Stomach (tissue), 4 donors: ENCODE data around the gene SLBP.

ENCODE experiments used
- POLR2A ChIP-seq, 4 donors: fragments of 450-650 bp; IDR thresholded peaks; one replicate each; pipeline ENCODE4 v1.6.1; 2016; ENCODE audit warnings: antibody characterized with exemption in 4 of 4, control low read depth in 2 of 4, mild to moderate bottlenecking in 1 of 4, moderate library complexity in 1 of 4
- TF ChIP-seq, protein P1 (sequence below), 7 experiments: fragments of 450-650 bp in 4 of 7; fragments of 200-600 bp in 3 of 7; sonication (generic) in 3 of 7; IDR thresholded peaks; one replicate each; pipeline ENCODE4 v1.5.1; 2016 to 2019; ENCODE audit warnings: antibody characterized with exemption in 7 of 7, control low read depth in 2 of 7, mild to moderate bottlenecking in 1 of 7

DNA sequence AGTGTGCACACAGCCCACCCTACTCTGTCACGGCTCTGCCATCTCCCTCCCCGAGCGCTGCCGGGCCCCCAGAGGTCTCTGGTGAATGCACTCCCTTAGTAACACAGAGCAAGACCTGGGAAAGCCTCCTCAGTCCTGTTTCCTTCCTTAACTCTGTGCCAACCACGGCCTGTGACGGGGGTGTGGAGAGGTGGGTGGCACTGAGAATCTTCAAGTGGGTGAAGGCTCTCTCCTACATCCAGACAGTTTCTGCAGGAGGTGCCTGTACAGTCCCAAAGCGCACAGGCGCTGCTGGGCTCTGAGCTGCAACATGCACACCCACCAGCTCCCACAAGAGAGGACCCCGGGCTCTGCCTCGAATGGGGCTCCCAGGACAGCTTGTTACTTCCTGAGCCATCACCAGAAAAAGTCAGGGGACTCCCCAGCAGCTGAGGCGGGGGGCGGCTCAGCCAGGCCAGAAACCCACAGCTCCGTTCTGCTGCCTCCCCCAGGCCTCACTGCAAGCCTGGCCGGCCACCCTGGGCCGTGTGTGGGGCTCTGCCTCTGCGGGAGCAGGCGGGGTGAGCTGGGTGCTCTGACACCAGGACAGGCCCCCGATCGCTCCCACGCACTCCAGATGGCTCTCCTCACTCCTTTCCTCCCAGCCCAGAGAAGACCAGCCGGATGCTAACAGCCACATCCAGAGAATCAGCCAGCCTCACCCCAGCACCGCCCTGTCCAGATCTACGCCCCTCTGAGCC, 57.7 kb downstream of the SLBP start:
- TF ChIP-seq POLR2A (IDR thresholded peaks at IDR 0.05): no peak
- TF ChIP-seq, protein P1, sequence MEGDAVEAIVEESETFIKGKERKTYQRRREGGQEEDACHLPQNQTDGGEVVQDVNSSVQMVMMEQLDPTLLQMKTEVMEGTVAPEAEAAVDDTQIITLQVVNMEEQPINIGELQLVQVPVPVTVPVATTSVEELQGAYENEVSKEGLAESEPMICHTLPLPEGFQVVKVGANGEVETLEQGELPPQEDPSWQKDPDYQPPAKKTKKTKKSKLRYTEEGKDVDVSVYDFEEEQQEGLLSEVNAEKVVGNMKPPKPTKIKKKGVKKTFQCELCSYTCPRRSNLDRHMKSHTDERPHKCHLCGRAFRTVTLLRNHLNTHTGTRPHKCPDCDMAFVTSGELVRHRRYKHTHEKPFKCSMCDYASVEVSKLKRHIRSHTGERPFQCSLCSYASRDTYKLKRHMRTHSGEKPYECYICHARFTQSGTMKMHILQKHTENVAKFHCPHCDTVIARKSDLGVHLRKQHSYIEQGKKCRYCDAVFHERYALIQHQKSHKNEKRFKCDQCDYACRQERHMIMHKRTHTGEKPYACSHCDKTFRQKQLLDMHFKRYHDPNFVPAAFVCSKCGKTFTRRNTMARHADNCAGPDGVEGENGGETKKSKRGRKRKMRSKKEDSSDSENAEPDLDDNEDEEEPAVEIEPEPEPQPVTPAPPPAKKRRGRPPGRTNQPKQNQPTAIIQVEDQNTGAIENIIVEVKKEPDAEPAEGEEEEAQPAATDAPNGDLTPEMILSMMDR (IDR thresholded peaks at IDR 0.05): no peak
